ENCODE data around the gene WDR86.

WDR86 gene

GRCh38 chr7:151426904-151427704 lies 17.3 kb upstream of the WDR86 start:
- no peak for DNase-seq

- peak; percentile 93 for DNase-seq
Observed at GRCh38 chr7:151426441-151426903, 16.6 kb upstream of the WDR86 start.

DNA sequence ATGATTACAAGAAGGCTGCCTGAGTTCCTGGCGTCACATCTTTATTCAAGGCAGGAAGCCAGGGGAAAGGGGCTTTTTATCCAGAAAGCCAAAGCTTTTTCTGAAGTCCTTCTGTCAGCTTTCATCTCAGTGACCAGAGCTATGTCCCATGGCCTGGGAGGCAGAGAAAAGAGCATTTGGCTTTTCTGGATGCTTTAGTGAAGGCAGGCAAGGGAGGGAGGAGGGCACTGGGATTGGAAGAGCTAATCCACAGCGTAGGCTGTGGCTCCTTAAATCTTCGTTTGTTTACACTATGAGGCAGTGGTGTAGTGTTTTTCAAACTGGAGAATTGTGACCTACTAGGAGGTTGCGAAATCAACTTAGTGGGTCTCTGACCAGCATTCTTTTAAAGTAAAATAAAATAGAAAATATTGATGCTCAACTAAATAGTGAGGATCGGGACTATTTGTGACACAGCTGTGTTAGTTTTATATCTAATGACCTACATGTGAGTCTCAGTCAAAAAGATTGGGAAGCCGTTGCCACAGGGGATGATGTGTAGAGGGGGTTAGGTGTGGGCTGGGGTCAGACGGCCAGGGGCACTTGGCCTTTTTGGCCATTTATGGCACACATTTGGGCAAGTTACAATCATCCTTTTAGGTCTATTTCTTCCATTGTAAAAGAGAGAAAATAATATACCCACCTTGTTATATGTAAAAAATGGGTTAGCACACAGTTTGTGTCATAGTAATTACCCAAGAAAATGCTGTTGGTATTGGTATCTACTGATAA lies 16.0 kb upstream of the WDR86 start:
- peak; percentile 58 for DNase-seq

- DNase-seq: no peak
Observed at GRCh38 chr7:151424799-151425198, 15.0 kb upstream of the WDR86 start.

DNA sequence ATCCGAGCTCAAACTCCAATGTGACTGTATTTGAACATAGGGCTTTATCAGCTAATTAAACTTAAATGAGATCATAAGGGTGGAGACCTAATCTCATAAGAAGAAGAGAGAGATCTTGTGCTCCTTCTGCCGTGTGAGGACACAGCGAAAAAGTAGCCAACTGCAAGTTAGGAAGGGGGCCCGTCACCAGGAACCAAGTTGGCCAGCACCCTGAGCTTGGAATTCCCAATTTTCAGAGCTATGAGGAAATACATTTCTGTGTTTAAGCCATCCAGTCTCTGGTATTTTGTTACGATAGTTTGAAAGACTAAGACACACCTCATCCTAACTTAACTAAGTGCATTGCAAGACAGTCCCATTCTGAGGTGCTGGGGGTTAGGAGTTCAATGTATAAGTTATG lies 14.1 kb upstream of the WDR86 start:
- DNase-seq: no peak

DNA sequence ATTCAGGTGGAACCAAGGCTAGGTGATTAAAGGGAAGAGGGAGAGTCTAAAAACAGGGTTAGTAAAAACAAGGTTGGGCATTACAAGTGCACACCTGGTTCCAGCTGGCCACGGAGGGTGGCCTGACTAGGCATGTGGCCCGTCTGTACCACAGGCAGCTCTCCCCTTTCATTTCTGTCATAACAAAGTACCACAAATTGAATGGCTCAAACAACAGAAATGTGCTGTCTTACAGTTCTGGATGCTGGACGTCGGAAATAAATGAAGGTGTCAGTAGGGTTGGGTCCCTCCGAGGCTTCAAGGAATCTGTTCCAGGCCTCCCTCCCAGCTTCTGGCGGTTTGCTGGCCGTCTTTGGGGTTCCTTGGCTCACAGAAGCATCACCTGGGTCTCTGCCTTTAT lies 13.4 kb upstream of the WDR86 start:
- no peak for DNase-seq

DNA sequence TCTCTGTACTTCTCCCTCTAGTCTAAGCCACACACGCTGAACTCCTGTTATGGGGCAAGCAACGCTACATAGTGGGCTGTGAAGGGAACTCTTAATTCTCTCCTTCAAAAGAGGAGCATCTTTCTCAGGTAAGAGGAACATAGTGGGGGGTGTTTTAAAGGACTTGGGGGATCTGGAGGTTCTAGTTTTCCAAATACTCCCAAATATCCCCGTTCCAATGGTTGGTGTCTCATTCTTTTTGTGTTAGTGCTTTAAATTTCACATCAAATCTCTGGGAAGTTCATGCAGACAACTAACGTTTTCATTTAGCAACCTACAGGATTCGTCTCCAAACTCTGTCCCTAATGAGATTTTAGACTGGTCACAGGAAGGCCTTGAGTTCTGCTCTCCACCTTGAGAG lies 12.4 kb upstream of the WDR86 start:
- DNase-seq: no peak

GRCh38 chr7:151420144-151420543 lies 10.3 kb upstream of the WDR86 start:
- no peak for DNase-seq

GRCh38 chr7:151416941-151417315 lies 7.1 kb upstream of the WDR86 start:
- DNase-seq: no peak

GRCh38 chr7:151416112-151416940 lies 6.5 kb upstream of the WDR86 start:
- DNase-seq: no peak

- peak; percentile 18 for DNase-seq
Observed at GRCh38 chr7:151415375-151416105, 5.7 kb upstream of the WDR86 start.

GRCh38 chr7:151413241-151413640 lies 3.4 kb upstream of the WDR86 start:
- no peak for DNase-seq

- no peak for DNase-seq
Observed at GRCh38 chr7:151412318-151412717, 2.5 kb upstream of the WDR86 start.

DNA sequence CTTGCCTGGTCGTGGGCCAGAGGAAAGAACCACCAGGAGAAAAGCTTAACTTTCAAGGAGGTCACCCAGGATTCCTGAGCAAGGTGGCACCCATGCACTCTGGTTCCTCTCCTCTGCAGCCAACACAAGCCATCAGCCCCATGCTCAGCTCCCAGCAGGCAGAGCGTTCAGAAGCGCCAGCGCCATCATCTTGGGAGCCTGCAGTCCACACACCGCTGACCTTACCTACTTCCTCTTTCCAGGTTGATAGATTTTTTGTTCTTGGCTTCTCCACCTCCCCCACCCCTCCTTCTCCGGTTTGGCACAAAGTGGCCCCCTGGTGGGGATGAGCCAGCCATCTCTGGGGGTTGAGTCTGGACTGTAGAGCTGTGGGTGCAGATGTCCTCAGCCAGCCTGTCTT lies 1.7 kb upstream of the WDR86 start:
- no peak for DNase-seq

DNA sequence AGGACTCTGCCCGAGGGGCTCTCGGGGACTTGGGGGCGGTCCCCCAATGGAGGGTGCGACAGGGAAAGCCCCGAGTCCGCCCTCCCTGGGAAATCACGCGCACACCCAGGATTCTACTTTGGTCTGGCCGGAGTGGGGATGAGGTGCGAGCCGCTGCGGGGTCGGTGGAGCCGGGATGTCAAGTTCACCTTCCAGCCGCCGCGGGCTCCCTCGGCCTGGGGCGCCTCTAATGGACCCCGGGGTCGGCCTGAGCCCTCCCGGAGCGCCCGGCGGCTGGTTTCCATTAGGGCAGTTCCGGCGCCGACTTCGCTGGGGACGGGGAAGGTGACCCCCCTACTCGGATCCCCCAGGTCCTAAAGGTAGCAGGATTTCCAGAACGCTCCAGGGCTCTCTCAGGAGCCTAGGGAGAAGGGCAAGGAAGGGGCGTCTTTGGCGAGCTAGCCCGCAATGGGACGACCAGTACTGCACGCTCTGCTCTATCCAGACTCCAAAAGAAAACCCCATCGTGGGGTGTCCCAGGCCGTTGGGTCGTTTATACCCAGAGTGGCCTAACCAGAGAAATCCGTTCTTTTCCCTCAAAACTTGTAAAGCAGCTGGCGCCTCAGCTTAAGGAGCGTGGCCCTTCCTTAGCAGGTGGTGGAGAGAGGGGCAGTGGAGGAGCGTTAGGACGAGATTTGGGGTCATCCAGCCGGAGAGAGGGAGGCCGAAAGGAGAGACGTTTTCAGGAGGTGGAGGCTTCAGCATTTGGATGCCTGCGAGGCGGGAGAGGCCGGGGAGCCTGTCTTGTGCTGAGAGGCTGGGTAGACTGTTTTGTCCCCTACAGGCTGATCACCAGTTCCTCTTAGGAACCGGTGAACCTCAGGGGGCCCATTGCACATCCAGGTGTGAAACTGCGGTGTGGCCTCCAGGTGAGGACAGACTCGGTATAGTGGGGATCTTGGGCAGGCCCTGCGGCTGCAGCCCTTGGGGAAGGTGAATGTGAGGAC lies 860 bp upstream of the WDR86 start:
- DNase-seq: no peak

DNA sequence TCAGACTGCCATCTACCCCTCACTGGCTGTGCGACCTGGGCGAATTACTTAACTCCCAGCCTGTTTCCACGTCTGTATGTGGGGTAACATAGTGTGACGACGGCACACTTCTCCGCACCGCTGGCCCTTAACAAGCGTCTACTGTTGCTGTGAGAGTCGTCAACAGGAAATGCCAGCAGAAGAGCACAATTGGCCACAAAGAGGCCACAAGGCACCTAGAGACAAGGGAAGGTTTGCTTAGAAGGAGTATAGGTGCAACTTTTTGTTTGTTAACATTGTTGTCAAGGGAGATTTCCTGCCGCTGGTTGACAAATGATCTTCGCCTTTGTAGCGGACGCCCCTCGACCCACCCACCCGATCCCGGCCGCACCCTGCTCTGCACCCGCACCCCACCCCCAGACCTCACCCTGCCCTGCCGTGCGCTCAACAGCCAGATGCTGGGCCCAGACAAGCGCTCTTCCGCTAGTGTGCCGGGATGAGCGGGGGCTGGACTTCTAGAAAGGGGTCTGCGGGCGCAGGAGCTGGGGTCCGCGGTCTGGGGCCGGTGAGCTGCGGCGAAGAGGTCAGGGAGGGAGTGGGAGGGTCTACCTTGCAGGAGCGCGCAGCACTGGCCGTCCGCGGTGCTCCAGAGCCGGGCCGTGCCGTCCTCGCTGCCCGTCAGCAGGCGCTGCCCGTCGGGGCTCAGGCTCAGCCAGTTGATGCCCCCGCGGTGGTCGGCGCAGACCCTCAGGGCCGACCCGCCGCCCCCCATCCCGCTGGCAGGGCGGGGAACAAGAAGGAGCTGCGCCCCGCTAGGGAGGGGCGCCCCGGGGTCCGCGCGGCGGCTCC lies 785 bp downstream of the WDR86 start:
- DNase-seq: no peak

- DNase-seq: no peak
Observed at GRCh38 chr7:151408498-151408838, 1.4 kb downstream of the WDR86 start.

DNA sequence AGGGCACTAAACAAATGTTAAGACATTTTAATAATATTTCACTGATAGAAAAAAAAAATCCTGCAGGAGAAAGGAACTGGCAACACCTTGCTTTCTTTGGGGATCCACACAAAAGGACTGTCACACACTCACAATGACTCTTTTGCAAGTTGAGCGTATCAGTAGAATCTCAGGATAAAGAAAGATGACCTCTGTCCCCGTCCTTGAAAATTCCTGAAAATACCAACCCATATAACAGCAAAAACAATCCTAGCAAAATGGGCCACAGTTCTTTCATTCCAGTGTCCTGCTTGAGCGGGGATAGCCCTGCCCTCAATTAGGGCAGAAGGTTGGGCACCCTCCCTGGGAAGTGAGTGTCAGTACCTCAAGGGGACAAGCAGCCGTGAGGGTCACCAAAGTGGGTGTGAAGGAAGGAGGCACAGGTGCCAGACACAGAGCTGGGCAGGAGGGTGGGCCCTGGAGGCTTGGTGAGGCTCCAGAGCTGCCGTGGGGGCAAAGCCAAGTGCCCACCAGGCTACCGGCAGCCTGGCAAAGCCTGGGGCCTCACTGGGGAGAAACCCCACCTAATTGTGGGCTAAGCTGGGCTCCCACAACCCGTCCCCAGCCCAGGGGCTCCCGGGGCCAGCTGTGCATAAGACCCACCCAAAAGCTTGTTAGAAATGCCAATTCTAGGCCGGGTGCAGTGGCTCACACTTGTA lies 2.8 kb downstream of the WDR86 start:
- no peak for DNase-seq

DNA sequence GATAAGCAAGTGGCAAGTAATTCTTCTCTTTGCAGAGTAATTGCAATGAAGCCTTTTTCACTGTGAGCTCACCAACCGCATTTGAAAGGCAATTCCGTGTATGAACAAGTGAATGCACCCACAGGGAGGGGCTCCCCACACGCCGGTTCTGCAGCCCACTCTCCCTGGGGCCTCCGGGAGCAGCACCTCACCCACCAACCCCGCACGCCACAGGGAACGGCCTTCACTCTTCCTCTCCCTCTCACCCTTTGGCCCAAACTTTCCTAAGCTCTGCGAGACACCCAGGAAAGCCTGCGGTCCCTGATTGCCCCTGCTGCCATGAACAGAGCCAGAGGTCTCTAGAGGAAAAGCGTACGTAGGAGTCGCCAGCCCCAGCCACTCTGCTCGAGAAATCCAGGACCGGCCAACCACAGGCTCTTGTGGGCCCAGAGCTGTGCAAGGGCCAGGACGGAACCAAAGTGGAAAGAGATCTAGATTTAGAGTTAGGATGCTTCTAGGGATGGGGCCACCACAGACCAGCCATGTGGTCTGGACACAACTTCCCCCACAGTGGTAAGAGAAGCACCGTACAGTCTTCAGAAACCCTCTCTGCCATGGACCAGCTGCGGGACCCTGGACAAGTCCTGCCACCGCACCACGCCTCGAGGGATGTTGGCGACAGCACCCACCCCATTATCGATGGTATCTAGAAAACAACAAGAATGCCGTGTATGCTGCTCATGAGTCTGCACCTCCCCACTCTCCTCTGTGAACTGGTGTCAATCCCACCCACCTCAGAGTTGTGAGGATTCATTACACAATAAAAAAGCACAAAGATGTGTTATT lies 3.6 kb downstream of the WDR86 start:
- no peak for DNase-seq

Data from fibroblast of skin of right quadriceps (primary cell).